Neural cell (in vitro differentiated cells): ENCODE results near the gene GRM4.

Experiments
- EP300 ChIP-seq: fragments of 450-650 bp; conservative IDR thresholded peaks from 2 replicates; pipeline ENCODE4 v1.6.1; 2014; ENCODE audit warnings: antibody characterized with exemption, mild to moderate bottlenecking, moderate library complexity; ENCODE audit not compliant: poor library complexity, severe bottlenecking
- EZH2 ChIP-seq: fragments of 200-600, 300-800 bp; shearing (Covaris generic), sonication (generic); IDR thresholded peaks from 2 replicates; pipeline ENCODE4 v1.6.1; 2014; ENCODE audit warnings: antibody characterized with exemption, low read length, borderline replicate concordance, mild to moderate bottlenecking; ENCODE audit not compliant: insufficient read depth, poor library complexity, severe bottlenecking
- MXI1 ChIP-seq: fragments of 450-650 bp; conservative IDR thresholded peaks from 2 replicates; pipeline ENCODE4 v1.6.1; 2014; ENCODE audit warnings: antibody characterized with exemption, mild to moderate bottlenecking; ENCODE audit not compliant: poor library complexity, severe bottlenecking
- POLR2AphosphoS5 ChIP-seq: IDR thresholded peaks from 2 replicates; pipeline ENCODE4 v1.6.1; 2012
- SMC3 ChIP-seq: fragments of 450-650 bp; conservative IDR thresholded peaks from 2 replicates; pipeline ENCODE4 v1.6.1; 2014; ENCODE audit warnings: antibody characterized with exemption, mild to moderate bottlenecking, moderate library complexity; ENCODE audit not compliant: poor library complexity
- TAF1 ChIP-seq: IDR thresholded peaks from 2 replicates; pipeline ENCODE4 v1.6.1; 2012; ENCODE audit warnings: low read depth
- TF ChIP-seq, protein P1 (sequence below): fragments of 450-650 bp; IDR thresholded peaks from 2 replicates; pipeline ENCODE4 v1.5.1; 2014; ENCODE audit warnings: antibody characterized with exemption, mild to moderate bottlenecking, moderate library complexity; ENCODE audit not compliant: poor library complexity, severe bottlenecking
- TF ChIP-seq, protein P2 (sequence below): IDR thresholded peaks from 2 replicates; pipeline ENCODE4 v1.6.1; 2012; ENCODE audit warnings: borderline replicate concordance

GRCh38 chr6:34003962-34004361 lies 141.9 kb downstream of the GRM4 start:
- no peak for TF ChIP-seq SMC3
- TF ChIP-seq, protein P1, sequence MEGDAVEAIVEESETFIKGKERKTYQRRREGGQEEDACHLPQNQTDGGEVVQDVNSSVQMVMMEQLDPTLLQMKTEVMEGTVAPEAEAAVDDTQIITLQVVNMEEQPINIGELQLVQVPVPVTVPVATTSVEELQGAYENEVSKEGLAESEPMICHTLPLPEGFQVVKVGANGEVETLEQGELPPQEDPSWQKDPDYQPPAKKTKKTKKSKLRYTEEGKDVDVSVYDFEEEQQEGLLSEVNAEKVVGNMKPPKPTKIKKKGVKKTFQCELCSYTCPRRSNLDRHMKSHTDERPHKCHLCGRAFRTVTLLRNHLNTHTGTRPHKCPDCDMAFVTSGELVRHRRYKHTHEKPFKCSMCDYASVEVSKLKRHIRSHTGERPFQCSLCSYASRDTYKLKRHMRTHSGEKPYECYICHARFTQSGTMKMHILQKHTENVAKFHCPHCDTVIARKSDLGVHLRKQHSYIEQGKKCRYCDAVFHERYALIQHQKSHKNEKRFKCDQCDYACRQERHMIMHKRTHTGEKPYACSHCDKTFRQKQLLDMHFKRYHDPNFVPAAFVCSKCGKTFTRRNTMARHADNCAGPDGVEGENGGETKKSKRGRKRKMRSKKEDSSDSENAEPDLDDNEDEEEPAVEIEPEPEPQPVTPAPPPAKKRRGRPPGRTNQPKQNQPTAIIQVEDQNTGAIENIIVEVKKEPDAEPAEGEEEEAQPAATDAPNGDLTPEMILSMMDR, result no peak
- no peak for TF ChIP-seq POLR2AphosphoS5
- no peak for TF ChIP-seq MXI1
- TF ChIP-seq TAF1, result no peak
- TF ChIP-seq, protein P2, sequence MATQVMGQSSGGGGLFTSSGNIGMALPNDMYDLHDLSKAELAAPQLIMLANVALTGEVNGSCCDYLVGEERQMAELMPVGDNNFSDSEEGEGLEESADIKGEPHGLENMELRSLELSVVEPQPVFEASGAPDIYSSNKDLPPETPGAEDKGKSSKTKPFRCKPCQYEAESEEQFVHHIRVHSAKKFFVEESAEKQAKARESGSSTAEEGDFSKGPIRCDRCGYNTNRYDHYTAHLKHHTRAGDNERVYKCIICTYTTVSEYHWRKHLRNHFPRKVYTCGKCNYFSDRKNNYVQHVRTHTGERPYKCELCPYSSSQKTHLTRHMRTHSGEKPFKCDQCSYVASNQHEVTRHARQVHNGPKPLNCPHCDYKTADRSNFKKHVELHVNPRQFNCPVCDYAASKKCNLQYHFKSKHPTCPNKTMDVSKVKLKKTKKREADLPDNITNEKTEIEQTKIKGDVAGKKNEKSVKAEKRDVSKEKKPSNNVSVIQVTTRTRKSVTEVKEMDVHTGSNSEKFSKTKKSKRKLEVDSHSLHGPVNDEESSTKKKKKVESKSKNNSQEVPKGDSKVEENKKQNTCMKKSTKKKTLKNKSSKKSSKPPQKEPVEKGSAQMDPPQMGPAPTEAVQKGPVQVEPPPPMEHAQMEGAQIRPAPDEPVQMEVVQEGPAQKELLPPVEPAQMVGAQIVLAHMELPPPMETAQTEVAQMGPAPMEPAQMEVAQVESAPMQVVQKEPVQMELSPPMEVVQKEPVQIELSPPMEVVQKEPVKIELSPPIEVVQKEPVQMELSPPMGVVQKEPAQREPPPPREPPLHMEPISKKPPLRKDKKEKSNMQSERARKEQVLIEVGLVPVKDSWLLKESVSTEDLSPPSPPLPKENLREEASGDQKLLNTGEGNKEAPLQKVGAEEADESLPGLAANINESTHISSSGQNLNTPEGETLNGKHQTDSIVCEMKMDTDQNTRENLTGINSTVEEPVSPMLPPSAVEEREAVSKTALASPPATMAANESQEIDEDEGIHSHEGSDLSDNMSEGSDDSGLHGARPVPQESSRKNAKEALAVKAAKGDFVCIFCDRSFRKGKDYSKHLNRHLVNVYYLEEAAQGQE, result no peak
- no peak for TF ChIP-seq EP300
- TF ChIP-seq EZH2, result no peak
